Erythroblast (primary cell): Measurements from ENCODE around the gene UCP1.

ENCODE experiments used
- GATA1 ChIP-seq: IDR thresholded peaks from 2 replicates; pipeline ENCODE4 v1.6.1; 2011; ENCODE audit warnings: low read depth, mild to moderate bottlenecking, control low read depth, low read length, moderate library complexity
- POLR2A ChIP-seq: IDR thresholded peaks from 2 replicates; pipeline ENCODE4 v1.6.1; 2011; ENCODE audit warnings: mild to moderate bottlenecking, low read length

GRCh38 chr4:140600408-140600807 is 31.6 kb upstream of the UCP1 start:
- TF ChIP-seq POLR2A (no peak), GATA1 (no peak)
